Esophagus muscularis mucosa (tissue), 3 donors: ENCODE data around the gene ACSS1.

Experiments used
- CTCF ChIP-seq, 3 experiments: fragments of 200-600 bp in 2 of 3; fragments of 450-650 bp in 1 of 3; sonication (generic) in 2 of 3; IDR thresholded peaks; one replicate each; pipeline ENCODE4 v1.5.1; 2017 to 2019; ENCODE audit warnings: antibody characterized with exemption in 3 of 3, mild to moderate bottlenecking in 2 of 3, moderate library complexity in 1 of 3
- POLR2A ChIP-seq: fragments of 450-650 bp; IDR thresholded peaks from one replicate; pipeline ENCODE4 v1.6.1; 2017; ENCODE audit warnings: antibody characterized with exemption, moderate library complexity, mild to moderate bottlenecking, low read depth

GRCh38 chr20:25030649-25031207 is 27.2 kb downstream of the ACSS1 start:
- no peak for TF ChIP-seq CTCF (IDR thresholded peaks at IDR 0.05)
- no peak for TF ChIP-seq POLR2A
